Thoracic aorta (tissue), 2 donors: ENCODE data around the gene TBC1D8. TPM values are rescaled to one million over a fixed set of nuclear protein-coding genes. Genes with fewer than 3 reads are reported as not detected.

Experiments used
- ATAC-seq: fragments of 150-250 bp; one replicate; pipeline ENCODE4 v1.8.0; 2017; ENCODE audit warnings: low read depth; ENCODE audit not compliant: insufficient number of reproducible peaks, low FRiP score
- DNase-seq: peaks from one replicate; pipeline ENCODE4 v3.0.0-alpha.2; 2020; ENCODE audit warnings: low spot score
- H3K27ac ChIP-seq, 2 donors: fragments of 200-600 bp; sonication (generic); 1 replicate in 1 of 2; 2 replicates in 1 of 2; pipeline ENCODE4 v1.5.1; 2016; ENCODE audit warnings: mild to moderate bottlenecking in 2 of 2, moderate library complexity in 2 of 2
- H3K27me3 ChIP-seq: fragments of 200-600 bp; sonication (generic); replicated peaks from 2 replicates; pipeline ENCODE4 v1.6.0; 2016; ENCODE audit warnings: mild to moderate bottlenecking; ENCODE audit not compliant: insufficient read depth
- H3K36me3 ChIP-seq: fragments of 200-600 bp; sonication (generic); one replicate; pipeline ENCODE4 v1.5.1; 2016
- H3K4me1 ChIP-seq, 2 donors: fragments of 200-600 bp; sonication (generic); 1 replicate in 1 of 2; 2 replicates in 1 of 2; pipeline versions ENCODE4 v1.5.1 to v1.6.0; 2016; ENCODE audit warnings: low read depth in 2 of 2, mild to moderate bottlenecking in 1 of 2; ENCODE audit not compliant: control insufficient read depth in 1 of 2
- H3K4me3 ChIP-seq: fragments of 200-600 bp; sonication (generic); 2 replicates; pipeline ENCODE4 v1.5.1; 2016; ENCODE audit warnings: mild to moderate bottlenecking
- H3K9me3 ChIP-seq: fragments of 200-600 bp; sonication (generic); 2 replicates; pipeline ENCODE4 v1.5.1; 2016
- CTCF ChIP-seq: fragments of 200-600 bp; sonication (generic); IDR thresholded peaks from one replicate; pipeline ENCODE4 v1.5.1; 2019; ENCODE audit warnings: antibody characterized with exemption
- total RNA-seq, 2 donors: library from RNA; depleted of rRNA; stranded (reverse); fragments of >200 nt; gene quantifications; one replicate each; pipeline versions ENCODE4 v1.1.0 to v1.2.3, GENCODE V29; 2016

Gene TBC1D8
- total RNA-seq, 2 donors from 2014 or later = 47.4 to 62.0 TPM

DNA sequence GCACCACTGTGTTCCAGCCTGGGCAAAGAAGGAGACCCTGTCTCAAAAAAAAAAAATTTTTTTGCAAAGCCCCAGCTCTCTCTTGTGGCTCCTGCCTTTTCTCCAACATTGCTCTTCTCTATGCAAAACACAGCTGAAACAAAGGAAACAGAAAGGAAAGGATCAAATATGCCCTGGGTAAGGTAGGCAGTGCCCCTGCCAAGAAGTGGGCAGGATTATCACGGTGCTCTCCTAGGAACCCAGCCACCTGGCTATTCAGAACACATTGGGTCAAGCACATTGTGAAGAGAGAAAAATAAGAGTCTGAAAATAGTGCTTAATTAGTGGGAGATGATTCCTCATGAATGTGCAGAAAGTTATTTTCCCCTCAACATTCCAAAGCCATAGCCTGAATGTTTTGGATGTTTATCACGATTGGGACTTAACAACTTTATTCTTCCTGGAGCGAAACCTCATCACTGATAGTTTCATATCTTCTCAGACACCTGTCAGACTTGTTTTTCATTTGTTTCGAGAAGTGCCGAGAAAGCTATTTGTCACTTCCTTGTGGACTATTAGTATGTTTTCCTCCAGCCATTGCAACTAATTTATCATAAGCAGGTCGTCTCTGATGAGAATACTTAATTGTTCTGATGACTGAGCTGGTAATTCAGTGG is 191.8 kb downstream of the TBC1D8 start:
- DNase-seq (no peak), ATAC-seq (no peak)
- H3K9me3 ChIP-seq = no peaks in the 10 kb centered on the region
- H3K36me3 ChIP-seq = no peaks in the 10 kb centered on the region
- no peak for TF ChIP-seq CTCF
- H3K4me1 ChIP-seq = peaks cover 4 to 37% of the 10 kb centered on the region in 2 donors
- no peak overlapping the region for H3K4me3 ChIP-seq
- H3K27me3 ChIP-seq = no peaks in the 10 kb centered on the region
- no peak overlapping the region for H3K27ac ChIP-seq

DNA sequence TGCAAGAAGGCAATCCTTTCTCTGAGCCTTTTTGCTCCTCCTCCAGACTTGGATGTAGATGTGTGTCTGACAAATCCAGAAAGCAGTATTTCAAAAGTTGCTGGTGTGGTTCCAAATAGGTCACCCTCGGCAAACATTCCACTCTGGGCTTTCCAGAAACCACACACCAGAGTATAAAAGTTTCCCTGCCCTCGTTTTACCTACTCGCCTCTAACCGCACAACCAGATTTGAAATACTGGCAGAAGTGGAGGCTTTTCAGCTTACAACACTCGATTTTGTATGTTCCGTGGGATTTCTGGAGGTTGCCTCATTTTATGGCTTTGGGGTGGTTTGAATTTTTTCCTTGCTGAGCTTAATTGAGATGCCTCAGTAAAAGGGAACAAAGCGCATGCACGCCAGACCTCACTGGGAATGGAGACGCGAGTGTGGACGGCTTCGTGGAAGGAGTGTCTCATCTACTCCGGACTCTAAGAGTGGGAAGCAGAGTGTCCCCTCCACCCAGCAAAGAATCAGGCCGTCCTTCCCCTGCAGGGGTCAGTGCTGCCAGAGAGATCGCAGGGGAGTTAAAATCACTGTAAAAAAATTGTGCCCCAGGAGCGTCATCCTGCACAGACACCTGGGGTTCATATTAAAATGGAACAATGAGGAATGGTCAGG is 193.1 kb downstream of the TBC1D8 start:
- no peak for TF ChIP-seq CTCF
- ATAC-seq (peak; percentile 87), DNase-seq (no peak)
- H3K36me3 ChIP-seq = no peaks in the 10 kb centered on the region
- H3K4me3 ChIP-seq = peak overlapping the region; percentile 45
- H3K27ac ChIP-seq = peak overlapping the region in 1 of 2 donors; percentile 44
- H3K27me3 ChIP-seq = no peaks in the 10 kb centered on the region
- peaks cover 4 to 27% of the 10 kb centered on the region in 2 donors for H3K4me1 ChIP-seq
- H3K9me3 ChIP-seq = no peaks in the 10 kb centered on the region

Other genes with a start within 250 kb of the TBC1D8 start
- 100 to 1,000 TPM; 511 to 520 TPM for gene RPL31, start 149.1 kb downstream of the TBC1D8 start, total RNA-seq
- 10 to 100 TPM; 27.8 to 34.2 TPM for gene CNOT11, start 101.5 kb upstream of the TBC1D8 start, total RNA-seq
- gene RNF149, start 157.3 kb upstream of the TBC1D8 start, total RNA-seq = 100 to 1,000 TPM; 106 to 152 TPM
- gene CREG2, start 236.1 kb upstream of the TBC1D8 start, total RNA-seq = not detected